GM12878 (cell line): ENCODE data around the gene NCAM1.

ENCODE experiments used
- GABPA ChIP-seq: IDR thresholded peaks from 2 replicates; pipeline ENCODE4 v1.6.1; 2014; ENCODE audit warnings: antibody characterized with exemption, low read depth, mild to moderate bottlenecking, inconsistent platforms
- HDAC2 ChIP-seq: fragments of 200-600 bp; sonication (generic); IDR thresholded peaks from 2 replicates; pipeline ENCODE4 v1.6.1; 2017
- NRF1 ChIP-seq: conservative IDR thresholded peaks from 2 replicates; pipeline ENCODE4 v1.6.1; 2011; ENCODE audit warnings: mild to moderate bottlenecking, low read depth, low read length, improper control_type of control experiment
- SMC3 ChIP-seq: IDR thresholded peaks from 2 replicates; pipeline ENCODE4 v1.6.1; 2011; ENCODE audit warnings: low read length, improper control_type of control experiment, borderline replicate concordance
- SUZ12 ChIP-seq: fragments of 200-600 bp; sonication (generic); IDR thresholded peaks from one replicate; pipeline ENCODE4 v1.6.1; 2018; ENCODE audit warnings: antibody characterized with exemption, mild to moderate bottlenecking; ENCODE audit not compliant: unreplicated experiment
- TCF3 ChIP-seq: IDR thresholded peaks from 2 replicates; pipeline ENCODE4 v1.6.1; 2012; ENCODE audit warnings: low read depth, mild to moderate bottlenecking, low read length, borderline replicate concordance; ENCODE audit not compliant: insufficient read depth
- TF ChIP-seq, protein P1 (sequence below), 3 experiments: IDR thresholded peaks in 2 of 3; conservative IDR thresholded peaks in 1 of 3; 2 replicates each; pipeline ENCODE4 v1.5.1; 2011; ENCODE audit warnings: low read depth in 3 of 3, low read length in 3 of 3, mild to moderate bottlenecking in 3 of 3, control low read depth in 2 of 3, moderate library complexity in 2 of 3, inconsistent platforms in 1 of 3, mixed read lengths in 1 of 3; ENCODE audit not compliant: control insufficient read depth in 2 of 3, insufficient read depth in 1 of 3; ENCODE audit errors: extremely low read depth in 1 of 3
- TF ChIP-seq, protein P2 (sequence below): IDR thresholded peaks from 2 replicates; pipeline ENCODE4 v1.6.1; 2011; ENCODE audit warnings: borderline replicate concordance, low read depth, mild to moderate bottlenecking, moderate library complexity, mixed read lengths, low read length; ENCODE audit not compliant: insufficient read depth; ENCODE audit errors: extremely low read length
- TF ChIP-seq, protein P3 (sequence below): IDR thresholded peaks from 2 replicates; pipeline ENCODE4 v1.6.1; 2012; ENCODE audit warnings: low read depth, low read length, improper control_type of control experiment
- TF ChIP-seq, protein P4 (sequence below): fragments of 450-650 bp; conservative IDR thresholded peaks from 2 replicates; pipeline ENCODE4 v1.6.1; 2017; ENCODE audit warnings: mild to moderate bottlenecking, moderate library complexity

DNA sequence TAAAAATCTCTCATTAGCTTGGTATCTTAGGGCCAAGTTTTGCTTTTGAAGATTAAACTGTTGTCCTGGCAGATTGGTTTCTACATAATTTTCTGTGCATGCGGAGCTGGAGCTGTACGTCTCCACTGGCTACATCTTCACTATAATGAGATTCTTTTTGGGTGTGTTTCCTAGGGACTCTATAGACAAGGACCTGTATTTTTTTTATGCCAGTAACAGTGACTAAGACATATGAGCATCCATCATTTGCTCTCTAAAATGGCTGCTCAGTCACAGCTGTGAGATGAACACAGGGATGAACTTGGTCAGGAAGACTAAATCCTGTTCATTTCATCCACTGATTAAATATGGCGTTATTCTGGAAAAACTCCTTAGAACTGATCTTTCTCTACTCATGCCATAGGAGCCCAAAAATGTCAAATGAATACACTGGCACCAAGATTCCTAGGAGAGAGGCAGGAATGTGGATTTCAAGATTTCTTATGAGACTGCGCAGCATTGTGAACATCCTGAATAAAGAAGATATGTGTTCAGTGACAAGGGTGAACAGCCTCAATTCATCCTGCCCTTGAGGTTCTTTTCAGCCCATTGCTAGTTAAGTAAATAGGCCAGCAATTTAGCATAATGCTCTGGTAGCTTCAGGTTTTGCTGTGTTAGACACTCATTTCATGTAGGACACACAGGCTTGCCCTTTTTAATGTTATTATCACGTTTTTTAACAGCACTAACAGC, 168.2 kb downstream of the NCAM1 start:
- TF ChIP-seq, protein P1, sequence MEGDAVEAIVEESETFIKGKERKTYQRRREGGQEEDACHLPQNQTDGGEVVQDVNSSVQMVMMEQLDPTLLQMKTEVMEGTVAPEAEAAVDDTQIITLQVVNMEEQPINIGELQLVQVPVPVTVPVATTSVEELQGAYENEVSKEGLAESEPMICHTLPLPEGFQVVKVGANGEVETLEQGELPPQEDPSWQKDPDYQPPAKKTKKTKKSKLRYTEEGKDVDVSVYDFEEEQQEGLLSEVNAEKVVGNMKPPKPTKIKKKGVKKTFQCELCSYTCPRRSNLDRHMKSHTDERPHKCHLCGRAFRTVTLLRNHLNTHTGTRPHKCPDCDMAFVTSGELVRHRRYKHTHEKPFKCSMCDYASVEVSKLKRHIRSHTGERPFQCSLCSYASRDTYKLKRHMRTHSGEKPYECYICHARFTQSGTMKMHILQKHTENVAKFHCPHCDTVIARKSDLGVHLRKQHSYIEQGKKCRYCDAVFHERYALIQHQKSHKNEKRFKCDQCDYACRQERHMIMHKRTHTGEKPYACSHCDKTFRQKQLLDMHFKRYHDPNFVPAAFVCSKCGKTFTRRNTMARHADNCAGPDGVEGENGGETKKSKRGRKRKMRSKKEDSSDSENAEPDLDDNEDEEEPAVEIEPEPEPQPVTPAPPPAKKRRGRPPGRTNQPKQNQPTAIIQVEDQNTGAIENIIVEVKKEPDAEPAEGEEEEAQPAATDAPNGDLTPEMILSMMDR (IDR thresholded peaks at IDR 0.05 in 2 of 3, conservative IDR thresholded peaks at IDR 0.05 in 1 of 3; ENCODE audit: control insufficient read depth in 2 of 3, extremely low read depth in 1 of 3, insufficient read depth in 1 of 3, low read depth in 3 of 3, low read length in 3 of 3): no peak
- TF ChIP-seq HDAC2 (no peak), SUZ12 (no peak), SMC3 (no peak), GABPA (no peak), NRF1 (no peak), TCF3 (no peak)
- TF ChIP-seq, protein P2, sequence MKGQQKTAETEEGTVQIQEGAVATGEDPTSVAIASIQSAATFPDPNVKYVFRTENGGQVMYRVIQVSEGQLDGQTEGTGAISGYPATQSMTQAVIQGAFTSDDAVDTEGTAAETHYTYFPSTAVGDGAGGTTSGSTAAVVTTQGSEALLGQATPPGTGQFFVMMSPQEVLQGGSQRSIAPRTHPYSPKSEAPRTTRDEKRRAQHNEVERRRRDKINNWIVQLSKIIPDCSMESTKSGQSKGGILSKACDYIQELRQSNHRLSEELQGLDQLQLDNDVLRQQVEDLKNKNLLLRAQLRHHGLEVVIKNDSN: no peak
- TF ChIP-seq, protein P3, sequence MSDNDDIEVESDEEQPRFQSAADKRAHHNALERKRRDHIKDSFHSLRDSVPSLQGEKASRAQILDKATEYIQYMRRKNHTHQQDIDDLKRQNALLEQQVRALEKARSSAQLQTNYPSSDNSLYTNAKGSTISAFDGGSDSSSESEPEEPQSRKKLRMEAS: no peak
- TF ChIP-seq, protein P4, sequence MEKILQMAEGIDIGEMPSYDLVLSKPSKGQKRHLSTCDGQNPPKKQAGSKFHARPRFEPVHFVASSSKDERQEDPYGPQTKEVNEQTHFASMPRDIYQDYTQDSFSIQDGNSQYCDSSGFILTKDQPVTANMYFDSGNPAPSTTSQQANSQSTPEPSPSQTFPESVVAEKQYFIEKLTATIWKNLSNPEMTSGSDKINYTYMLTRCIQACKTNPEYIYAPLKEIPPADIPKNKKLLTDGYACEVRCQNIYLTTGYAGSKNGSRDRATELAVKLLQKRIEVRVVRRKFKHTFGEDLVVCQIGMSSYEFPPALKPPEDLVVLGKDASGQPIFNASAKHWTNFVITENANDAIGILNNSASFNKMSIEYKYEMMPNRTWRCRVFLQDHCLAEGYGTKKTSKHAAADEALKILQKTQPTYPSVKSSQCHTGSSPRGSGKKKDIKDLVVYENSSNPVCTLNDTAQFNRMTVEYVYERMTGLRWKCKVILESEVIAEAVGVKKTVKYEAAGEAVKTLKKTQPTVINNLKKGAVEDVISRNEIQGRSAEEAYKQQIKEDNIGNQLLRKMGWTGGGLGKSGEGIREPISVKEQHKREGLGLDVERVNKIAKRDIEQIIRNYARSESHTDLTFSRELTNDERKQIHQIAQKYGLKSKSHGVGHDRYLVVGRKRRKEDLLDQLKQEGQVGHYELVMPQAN: no peak
